ENCODE results near the gene KLF13. TPM values are rescaled to one million over a fixed set of nuclear protein-coding genes. Genes with fewer than 3 reads are reported as not detected.

KLF13 gene
- total RNA-seq, 1 experiment from 2014 or later, result 14.1 TPM

DNA sequence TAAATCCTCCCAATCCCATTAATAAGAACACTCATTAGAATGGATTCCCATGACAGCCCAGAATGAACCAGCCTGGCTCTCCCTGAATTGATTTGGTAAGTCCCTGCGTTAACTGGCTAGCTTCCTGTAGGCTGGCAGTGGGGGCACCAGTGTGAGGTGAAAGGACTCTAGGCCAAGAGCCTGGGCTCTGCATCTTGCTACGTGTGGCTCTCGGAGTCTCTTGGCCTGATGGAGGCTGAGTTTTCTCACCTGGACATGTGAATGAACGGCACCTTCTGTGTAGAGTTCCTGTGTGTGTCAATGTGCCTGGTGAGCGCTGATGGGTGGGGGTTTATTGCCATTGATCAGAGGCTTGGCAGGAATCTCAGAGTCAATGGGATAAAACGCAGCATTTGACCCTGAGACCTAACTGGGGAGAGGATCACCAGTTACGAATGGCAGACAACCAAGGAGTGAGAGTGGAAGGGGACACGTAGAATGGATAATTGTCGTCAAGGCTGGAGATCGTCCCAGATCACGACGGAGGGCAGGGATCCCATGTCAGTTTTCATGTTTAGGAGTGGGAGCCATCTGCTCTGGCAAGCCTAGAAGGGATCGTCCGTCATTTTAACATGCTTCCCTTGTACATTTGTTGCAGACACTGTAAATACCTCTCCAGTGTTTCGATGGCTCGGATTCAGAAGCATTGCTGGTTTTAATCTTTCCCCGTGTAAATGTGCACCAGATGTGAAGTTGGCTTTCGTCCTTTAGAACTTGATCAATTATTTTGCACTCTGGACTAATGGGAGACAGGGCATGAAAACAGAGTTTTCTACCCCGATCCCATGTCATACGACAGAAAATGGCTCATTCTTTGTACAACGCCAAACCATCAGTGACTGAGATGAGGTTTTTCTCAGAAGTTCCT, 9.0 kb upstream of the KLF13 start:
- Mint-ChIP-seq H3K36me3 (ENCODE audit: insufficient read depth, unreplicated experiment) (no peaks in the 10 kb centered on the region), H3K27ac (ENCODE audit: unreplicated experiment) (no peak overlapping the region), H3K4me3 (ENCODE audit: low read depth, unreplicated experiment) (no peak overlapping the region), H3K4me1 (ENCODE audit: low read depth, unreplicated experiment) (no peaks in the 10 kb centered on the region), H3K9me3 (ENCODE audit: low read depth, unreplicated experiment) (no peaks in the 10 kb centered on the region), H3K27me3 (ENCODE audit: unreplicated experiment) (no peaks in the 10 kb centered on the region)
- BruUV-seq (replicated peaks), result no TSS peak
- CTCF ChIA-PET, result no interaction called here
- no peak for DNase-seq
- intact Hi-C loops (cut with micrococcal nuclease; ENCODE audit: unreplicated experiment), result no loop called here
- TF ChIP-seq CTCF (IDR thresholded peaks at IDR 0.05; ENCODE audit: unreplicated experiment), result no peak

DNA sequence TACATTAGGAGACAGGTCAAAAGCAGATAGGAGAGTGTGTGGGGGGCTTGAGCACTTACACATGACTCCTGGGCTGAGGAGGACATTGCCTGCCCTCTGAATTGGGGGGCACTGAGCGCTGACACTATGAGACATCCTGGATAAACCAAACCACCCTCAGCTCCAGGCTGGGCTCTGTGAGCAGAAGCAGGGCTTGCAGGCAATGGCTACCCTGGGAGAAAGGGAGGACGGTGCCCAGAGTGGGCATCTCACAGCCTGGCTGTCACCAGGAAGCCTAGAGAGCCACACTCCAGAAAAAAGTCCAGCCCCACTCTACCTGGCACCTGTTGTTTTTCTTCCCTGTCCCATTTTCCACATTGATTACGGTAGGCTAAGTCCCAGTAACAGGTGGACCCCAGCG, 8.2 kb upstream of the KLF13 start:
- Mint-ChIP-seq H3K36me3 (ENCODE audit: insufficient read depth, unreplicated experiment) (no peaks in the 10 kb centered on the region), H3K9me3 (ENCODE audit: low read depth, unreplicated experiment) (no peaks in the 10 kb centered on the region), H3K4me1 (ENCODE audit: low read depth, unreplicated experiment) (no peaks in the 10 kb centered on the region), H3K27ac (ENCODE audit: unreplicated experiment) (no peak overlapping the region), H3K27me3 (ENCODE audit: unreplicated experiment) (no peaks in the 10 kb centered on the region), H3K4me3 (ENCODE audit: low read depth, unreplicated experiment) (no peak overlapping the region)
- no peak for TF ChIP-seq CTCF (IDR thresholded peaks at IDR 0.05; ENCODE audit: unreplicated experiment)
- BruUV-seq (replicated peaks), result no TSS peak
- intact Hi-C loops (cut with micrococcal nuclease; ENCODE audit: unreplicated experiment), result no loop called here
- CTCF ChIA-PET, result no interaction called here
- DNase-seq, result no peak

DNA sequence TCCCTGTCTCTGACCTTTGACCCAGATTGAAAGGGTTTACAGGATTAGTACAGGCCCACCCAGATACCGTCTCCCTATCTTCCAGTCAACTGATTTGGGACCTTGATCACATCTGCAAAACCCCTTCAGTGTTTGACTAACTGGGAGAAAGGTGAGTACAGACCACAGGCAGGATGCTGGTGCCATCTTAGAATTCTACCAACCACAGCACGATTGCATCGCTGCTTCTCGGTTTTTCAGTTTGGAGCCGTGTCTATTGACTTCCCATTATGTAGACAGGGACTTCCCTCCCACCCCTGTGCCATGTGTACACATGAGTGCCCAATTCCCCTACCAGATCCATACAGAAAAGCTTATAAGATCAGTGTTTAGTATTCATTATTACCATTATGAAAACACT, 6.6 kb upstream of the KLF13 start:
- CTCF ChIA-PET, result no interaction called here
- no peak for TF ChIP-seq CTCF (IDR thresholded peaks at IDR 0.05; ENCODE audit: unreplicated experiment)
- Mint-ChIP-seq H3K9me3 (ENCODE audit: low read depth, unreplicated experiment) (no peaks in the 10 kb centered on the region), H3K27ac (ENCODE audit: unreplicated experiment) (no peak overlapping the region), H3K27me3 (ENCODE audit: unreplicated experiment) (no peaks in the 10 kb centered on the region), H3K4me1 (ENCODE audit: low read depth, unreplicated experiment) (no peaks in the 10 kb centered on the region), H3K4me3 (ENCODE audit: low read depth, unreplicated experiment) (no peak overlapping the region), H3K36me3 (ENCODE audit: insufficient read depth, unreplicated experiment) (peaks cover 3% of the 10 kb centered on the region)
- BruUV-seq (replicated peaks), result no TSS peak
- intact Hi-C loops (cut with micrococcal nuclease; ENCODE audit: unreplicated experiment), result loop anchor here (10.0 kb wide), 1 partner anchor 105 kb away; no protein-coding TSS in a partner anchor
- DNase-seq, result no peak

- H3K4me3 Mint-ChIP-seq (ENCODE audit: low read depth, unreplicated experiment), result no peak overlapping the region
These were observed 5.2 kb upstream of the KLF13 start for GRCh38 chr15:31321418-31321817.

More at GRCh38 chr15:31321418-31321817, 5.2 kb upstream of the KLF13 start:
- intact Hi-C loops (cut with micrococcal nuclease; ENCODE audit: unreplicated experiment), result loop anchor here (10.0 kb wide), 1 partner anchor 107 kb away; no protein-coding TSS in a partner anchor
- BruUV-seq (replicated peaks), result no TSS peak
- Mint-ChIP-seq H3K9me3 (ENCODE audit: low read depth, unreplicated experiment) (no peaks in the 10 kb centered on the region), H3K36me3 (ENCODE audit: insufficient read depth, unreplicated experiment) (peaks cover 9% of the 10 kb centered on the region), H3K4me1 (ENCODE audit: low read depth, unreplicated experiment) (no peaks in the 10 kb centered on the region), H3K27ac (ENCODE audit: unreplicated experiment) (no peak overlapping the region), H3K27me3 (ENCODE audit: unreplicated experiment) (no peaks in the 10 kb centered on the region)
- no peak for DNase-seq
- TF ChIP-seq CTCF (IDR thresholded peaks at IDR 0.05; ENCODE audit: unreplicated experiment), result no peak
- CTCF ChIA-PET, result no interaction called here
